AML-193 (cell line): ENCODE data around the gene KRT34.

ENCODE experiments used
- DNase-seq, 2 experiments: peaks; one replicate each; lab custom pipeline; 2025; lab: John Stamatoyannopoulos, UW

KRT34 gene

GRCh38 chr17:41331606-41332005, 50.5 kb downstream of the KRT34 start:
- no peak for DNase-seq

GRCh38 chr17:41329279-41329948, 52.7 kb downstream of the KRT34 start:
- DNase-seq = peak; percentile 52 to 60

GRCh38 chr17:41328207-41328606, 53.9 kb downstream of the KRT34 start:
- DNase-seq = no peak
